GM03348 (cell line): Measurements from ENCODE around the gene CDKN3.

Experiments used
- DNase-seq: peaks from one replicate; pipeline ENCODE4 v3.0.0; 2012; ENCODE audit warnings: low spot score

The CDKN3 gene, protein sequence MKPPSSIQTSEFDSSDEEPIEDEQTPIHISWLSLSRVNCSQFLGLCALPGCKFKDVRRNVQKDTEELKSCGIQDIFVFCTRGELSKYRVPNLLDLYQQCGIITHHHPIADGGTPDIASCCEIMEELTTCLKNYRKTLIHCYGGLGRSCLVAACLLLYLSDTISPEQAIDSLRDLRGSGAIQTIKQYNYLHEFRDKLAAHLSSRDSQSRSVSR

DNA sequence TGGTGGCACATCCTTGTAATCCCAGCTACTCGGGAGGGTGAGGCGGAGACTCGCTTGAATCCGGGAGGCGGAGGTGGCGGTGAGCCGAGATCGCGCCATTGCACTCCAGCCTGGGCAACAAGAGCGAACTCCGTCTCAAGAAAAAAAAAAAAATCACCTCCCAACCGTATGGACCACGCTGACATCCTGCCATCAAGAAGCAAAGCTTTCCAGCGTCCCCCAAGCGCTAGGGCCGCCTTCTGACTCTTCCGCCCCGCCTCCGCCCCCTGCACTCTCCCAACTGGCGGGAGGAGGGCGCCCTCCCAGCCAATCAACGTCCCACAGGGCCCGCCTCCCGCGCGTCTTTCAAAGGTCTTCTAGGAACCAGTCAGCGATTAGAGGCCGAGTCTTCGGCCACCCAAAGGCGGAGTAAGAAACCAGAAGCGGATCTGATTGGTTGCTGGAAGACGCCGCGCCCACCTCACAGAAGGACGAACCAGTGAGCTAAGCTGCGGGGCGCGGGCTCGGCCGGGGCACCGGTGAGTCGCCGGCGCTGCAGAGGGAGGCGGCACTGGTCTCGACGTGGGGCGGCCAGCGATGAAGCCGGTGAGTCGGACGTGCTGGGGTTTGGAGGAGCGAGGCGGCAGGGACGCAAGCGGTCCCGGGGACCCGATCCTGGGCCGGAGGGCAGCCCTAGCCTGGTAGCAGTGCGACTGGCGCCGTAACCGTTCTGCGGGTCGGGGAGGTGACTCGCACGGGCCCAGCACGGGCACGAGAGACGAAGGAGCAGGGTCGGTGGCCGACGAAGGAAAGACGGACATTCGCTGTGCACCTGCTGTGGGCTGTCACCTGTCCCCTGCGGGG, at the start of gene CDKN3:
CDKN3 (plus strand) TSS at position 515 of the 843 bp plus-strand sequence; CDS start at position 577, 62 bp downstream.
- peak; percentile 98 for DNase-seq

GRCh38 chr14:54347044-54347443, 49.8 kb upstream of the CDKN3 start:
- DNase-seq, result no peak

DNA sequence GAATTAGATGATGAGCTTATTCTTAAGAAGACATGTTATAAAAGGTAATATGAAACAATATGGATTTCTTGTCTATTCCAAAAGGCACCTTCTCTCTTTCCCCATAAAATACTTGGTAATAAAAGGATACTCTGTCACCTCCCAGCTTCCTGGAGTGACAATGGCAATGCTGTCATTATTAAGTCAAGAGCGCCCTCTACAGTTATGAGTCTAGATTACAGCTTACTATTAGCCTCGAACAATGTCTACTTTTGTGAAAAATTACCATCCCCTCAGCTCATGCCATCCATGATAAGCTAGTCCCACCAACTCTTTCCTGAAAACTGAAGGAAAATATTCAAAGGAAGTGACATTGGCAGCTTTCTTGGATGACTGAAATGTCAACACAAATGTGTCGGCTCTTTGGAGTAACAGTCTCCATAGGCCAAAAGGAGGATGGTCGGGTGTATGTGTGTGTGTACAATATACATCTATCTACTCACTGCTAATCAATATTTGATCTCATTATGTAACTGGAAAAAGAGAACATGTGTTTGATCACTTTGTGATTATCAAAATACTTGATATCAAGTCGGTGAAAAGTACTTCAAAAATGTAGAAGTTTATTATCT, 48.7 kb upstream of the CDKN3 start:
- peak; percentile 59 for DNase-seq

DNA sequence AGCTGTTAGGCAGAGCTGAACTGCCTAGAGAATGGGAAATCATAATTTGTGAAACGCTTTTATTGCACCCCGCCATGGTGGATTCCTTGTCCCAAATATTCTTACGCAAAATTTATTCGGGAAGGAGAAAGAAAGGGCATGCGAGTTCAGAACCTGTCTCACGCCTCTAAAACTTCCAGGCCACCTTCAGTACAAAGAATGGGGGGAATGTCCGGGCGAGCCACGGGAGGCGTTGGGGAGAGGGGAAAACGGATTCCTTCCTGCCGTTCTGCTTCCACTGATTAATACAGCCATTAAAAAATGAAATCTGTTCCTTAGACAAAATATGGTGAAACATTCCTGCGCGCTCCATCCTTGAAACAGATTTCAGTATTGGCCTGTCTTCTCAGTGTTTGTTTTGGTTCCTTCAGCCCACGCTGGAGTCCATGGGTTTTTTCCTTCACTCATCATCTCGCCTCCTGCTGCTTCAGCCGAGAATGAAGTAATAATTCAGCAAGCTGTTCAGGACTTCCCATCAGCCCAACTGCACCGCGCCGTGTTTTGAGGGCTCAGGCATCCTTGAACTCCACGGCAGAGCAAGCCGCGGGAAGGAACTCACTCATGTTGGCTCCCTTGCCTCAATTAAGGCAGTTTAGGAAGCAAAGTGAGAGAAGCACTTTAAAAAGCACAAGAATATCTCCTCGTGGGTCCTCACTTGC, 47.7 kb upstream of the CDKN3 start:
- DNase-seq, result peak; percentile 74

GRCh38 chr14:54349713-54350112, 47.1 kb upstream of the CDKN3 start:
- DNase-seq, result no peak

GRCh38 chr14:54350203-54350602, 46.6 kb upstream of the CDKN3 start:
- no peak for DNase-seq

DNA sequence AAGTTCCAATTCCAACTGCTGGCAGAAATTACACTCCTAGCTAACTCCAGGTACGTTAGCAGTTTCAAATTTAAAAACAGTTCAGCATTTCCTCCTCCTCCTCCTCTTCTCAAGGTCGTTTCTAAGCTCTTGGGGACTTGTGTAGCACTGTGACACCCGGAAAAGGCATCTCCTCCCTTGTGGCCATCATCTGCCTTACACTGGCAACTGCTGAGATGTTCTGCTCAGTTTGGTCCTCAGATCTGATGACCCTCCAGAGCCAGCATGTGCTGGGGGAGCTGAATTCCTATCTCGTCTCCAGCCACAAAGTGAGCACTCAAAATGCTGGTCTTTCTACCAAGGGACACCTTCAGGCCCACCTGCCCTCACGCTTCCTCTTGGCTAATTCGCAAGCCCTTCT, 43.5 kb upstream of the CDKN3 start:
- no peak for DNase-seq

DNA sequence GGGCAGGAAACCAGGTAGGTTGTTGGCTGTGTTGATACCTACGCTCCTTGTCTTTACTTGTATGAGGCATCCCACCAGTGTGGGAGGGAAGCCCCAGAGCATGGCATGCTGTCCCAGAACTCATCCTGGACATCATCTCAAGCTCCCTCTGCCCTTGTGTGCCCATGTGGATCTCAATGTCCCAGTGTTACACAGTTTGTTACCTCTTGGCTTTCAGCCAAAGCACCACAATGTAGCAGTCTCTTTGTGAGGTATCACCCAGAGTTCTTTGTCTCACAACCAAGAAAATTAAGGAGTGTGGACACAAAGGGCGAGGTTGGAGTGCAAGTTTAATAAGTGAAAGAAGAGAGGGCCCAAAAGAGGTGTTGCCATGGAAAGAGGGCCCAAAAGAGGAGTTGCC, 43.1 kb upstream of the CDKN3 start:
- no peak for DNase-seq

- no peak for DNase-seq
Observed at GRCh38 chr14:54354096-54354495, 42.7 kb upstream of the CDKN3 start.

DNA sequence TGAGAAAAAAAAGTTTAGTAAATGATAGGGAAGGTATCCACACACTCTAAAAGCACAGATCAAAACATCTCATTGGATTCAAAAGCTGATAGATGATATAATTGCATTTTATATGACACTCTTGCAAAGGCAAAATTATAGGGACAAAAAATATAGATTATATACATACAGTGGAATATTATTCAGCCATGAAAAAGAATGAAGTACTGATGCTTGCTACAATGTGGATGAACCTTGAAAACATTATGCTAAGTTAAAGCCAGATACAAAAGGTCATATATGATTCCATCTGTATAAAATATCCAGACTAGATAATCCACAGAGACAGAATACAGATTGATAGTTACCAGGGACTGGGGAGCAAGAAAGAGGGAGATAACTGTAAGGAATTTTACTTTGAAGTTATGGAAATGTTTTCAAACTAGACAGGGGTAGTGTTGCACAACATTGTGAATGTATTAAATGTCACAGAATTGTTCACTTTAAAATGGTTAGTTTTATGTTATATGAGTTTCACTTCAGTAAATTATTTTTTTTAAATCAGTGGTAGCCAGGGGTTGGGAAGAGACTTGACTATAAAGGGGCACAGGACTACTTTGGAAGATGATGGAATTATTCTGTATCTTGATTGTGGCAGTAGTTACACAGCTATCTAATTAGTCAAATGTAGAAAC, 41.7 kb upstream of the CDKN3 start:
- DNase-seq, result no peak

GRCh38 chr14:54355698-54356097, 41.1 kb upstream of the CDKN3 start:
- no peak for DNase-seq

DNA sequence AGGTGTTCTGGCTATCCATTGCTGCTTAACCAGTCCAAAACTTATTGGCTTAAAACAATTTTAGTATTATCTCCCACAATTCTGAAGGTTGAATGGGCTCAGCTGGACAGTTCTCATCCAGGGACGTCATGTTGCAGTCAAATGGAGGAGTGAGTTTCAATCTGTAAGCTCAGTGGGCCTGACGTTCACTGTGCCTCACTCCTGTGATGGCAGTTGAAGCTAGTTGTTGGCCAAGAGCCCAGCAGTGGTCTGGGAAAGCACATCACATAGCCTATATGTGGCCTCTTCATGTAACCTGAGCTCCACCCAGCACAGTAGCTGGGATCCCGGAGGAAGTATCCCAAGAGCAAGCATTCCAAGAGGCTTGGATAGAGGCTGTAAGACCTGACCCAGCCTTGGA, 40.6 kb upstream of the CDKN3 start:
- DNase-seq, result no peak

- no peak for DNase-seq
Observed at GRCh38 chr14:54360667-54361066, 36.1 kb upstream of the CDKN3 start.

DNA sequence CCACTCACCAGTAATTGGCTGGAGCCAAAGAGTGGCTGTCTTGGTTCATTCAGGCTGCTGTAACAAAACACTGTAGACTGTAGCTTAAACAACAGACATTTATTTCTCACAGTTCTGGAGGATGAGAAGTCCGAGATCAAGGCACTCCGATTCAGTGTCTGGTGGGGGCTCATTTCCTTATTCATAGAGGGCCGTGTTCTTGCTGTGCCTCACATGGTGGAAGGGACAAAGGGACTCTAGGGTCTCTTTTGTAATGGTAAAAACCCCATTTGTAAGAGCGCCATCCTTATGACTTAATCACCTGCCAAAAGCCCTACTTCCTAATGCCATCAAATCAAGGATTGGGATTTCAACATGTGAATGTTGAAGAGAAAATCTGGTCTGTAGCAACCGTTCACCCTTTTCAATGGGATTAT, 34.7 kb upstream of the CDKN3 start:
- no peak for DNase-seq

DNA sequence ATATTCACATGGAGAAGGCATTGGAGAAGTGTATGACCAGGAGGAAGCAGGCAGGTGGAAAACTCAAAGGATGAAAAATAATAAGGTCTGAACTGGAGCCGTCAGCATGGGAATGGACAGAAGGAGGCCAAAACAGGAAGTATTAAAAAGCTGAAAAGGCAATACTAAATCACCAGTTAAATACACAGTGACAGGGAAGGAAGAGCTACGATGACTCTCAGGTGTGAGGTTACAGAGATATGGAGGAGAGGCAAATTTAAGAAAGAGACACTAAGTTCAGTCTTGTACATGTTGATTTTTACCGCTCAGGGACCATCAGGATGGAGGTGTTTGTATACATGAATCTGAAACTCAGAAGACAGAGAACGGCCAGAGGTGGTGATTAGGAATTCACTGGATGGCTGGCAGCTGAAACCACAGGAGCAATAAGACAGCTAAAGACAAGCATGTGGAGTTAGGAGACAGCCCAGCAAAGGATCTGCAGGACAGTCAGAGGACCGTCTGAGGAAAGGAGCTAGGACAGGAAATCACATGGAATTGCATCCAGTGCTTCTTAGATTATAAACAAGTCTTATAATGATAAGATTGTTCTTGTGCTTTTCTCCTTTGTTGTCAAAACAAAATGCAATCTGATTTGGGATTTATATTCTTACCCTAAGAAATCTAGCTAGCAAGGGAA, 33.9 kb upstream of the CDKN3 start:
- DNase-seq, result no peak

DNA sequence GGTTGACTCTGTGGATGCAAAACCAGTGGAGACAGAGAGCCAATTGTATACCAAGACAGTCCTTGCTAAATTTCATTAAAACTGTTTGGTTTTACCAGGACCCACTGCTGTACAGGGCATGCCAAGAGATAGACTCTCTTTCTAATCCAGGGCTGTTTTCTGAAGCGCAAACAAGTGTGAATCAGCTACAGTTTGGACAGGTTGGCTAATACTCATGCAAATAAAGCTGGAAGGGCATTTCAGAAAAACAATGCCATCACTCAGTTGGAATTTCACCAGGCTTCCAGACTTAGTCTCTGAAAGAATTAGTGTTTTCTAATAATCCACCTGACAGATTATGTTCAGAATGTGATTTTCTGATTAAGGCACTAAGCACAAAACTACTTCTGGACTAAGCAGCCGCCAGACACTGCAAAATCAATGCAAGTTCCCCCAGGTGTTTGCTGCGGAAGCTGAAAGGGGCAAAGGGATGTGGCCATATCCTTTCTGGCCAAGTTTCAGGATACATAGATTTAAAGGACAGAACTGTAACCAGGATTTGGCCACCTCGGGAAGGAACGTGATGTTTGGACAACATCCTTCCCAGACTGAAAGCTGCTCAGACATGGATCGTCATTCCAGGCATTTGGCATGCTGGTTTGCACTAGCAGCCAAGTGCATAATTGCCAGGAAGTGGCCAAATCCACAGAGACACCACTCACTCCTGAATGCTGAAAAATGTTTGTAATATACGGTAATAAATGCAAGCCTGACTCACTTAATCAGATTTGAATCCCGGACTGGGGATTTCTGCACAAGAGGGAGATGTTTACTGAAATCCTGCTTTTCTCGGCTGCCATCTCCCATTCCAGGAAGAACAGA, 32.0 kb upstream of the CDKN3 start:
- DNase-seq, result peak; percentile 74

GRCh38 chr14:54366736-54367735, 29.8 kb upstream of the CDKN3 start:
- DNase-seq, result peak; percentile 72

GRCh38 chr14:54368291-54368690, 28.5 kb upstream of the CDKN3 start:
- no peak for DNase-seq

DNA sequence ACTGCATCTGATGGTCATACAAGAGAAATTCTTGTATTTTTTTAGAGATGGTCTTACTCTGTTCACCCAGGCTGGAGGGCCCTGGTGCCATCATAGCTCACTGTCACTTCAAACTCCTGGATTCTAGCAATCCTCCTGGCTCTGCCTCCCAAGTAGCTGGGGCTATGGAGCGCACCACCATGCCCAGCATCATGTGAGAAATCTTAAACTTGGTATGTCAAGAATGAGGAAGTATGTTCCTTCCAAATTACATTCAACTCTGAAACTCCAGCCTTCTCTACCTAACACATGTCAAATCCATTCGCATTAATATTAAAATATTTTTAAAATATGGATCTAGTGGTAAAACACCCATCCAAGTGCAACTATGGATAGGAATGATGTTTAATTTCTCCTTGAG, 27.5 kb upstream of the CDKN3 start:
- no peak for DNase-seq
